Caco-2 (cell line): ENCODE data around the gene KLF15. TPM values are rescaled to one million over a fixed set of nuclear protein-coding genes. Genes with fewer than 3 reads are reported as not detected.

Experiments
- BruUV-seq: library from RNA; stranded (reverse); fragments of 400-500 nt; replicated peaks from 2 replicates; lab custom pipeline; 2021; lab: Mats Ljungman, UMichigan
- CTCF ChIA-PET: fragments of 300-600 bp; sonication (Branson Sonifier 250); formaldehyde crosslinking; loops from one replicate; lab custom pipeline; 2022; ENCODE audit warnings: antibody characterized with exemption; lab: Charles Lee
- POLR2A ChIA-PET: fragments of 300-600 bp; sonication (Branson Sonifier 250); formaldehyde crosslinking; loops from one replicate; lab custom pipeline; 2022; ENCODE audit warnings: antibody characterized with exemption; lab: Charles Lee
- DNase-seq, 2 experiments: peaks; one replicate each; pipeline versions ENCODE4 v3.0.0 to v3.0.0-alpha.2; 2020 to 2022
- H3K27me3 ChIP-seq: replicated peaks from 2 replicates; pipeline ENCODE4 v1.6.0; 2011; ENCODE audit warnings: low read length; ENCODE audit not compliant: control insufficient read depth, insufficient read depth
- H3K36me3 ChIP-seq: 2 replicates; pipeline ENCODE4 v1.5.1; 2011; ENCODE audit warnings: low read length; ENCODE audit not compliant: control insufficient read depth, insufficient read depth
- H3K4me1 ChIP-seq: fragments of 250-450 bp; sonication (Bioruptor Pico); 2 replicates; pipeline ENCODE4 v1.5.1; 2020; ENCODE audit warnings: mild to moderate bottlenecking
- H3K4me3 ChIP-seq: 2 replicates; pipeline ENCODE4 v1.5.1; 2011; ENCODE audit warnings: low read depth, mild to moderate bottlenecking, control low read depth, low read length
- H3K9me3 ChIP-seq: fragments of 250-450 bp; sonication (Bioruptor Pico); 2 replicates; pipeline ENCODE4 v1.5.1; 2020; ENCODE audit warnings: mild to moderate bottlenecking, moderate library complexity
- H3K27ac Mint-ChIP-seq: one replicate; pipeline ENCODE4 v1.8.0; 2022; ENCODE audit warnings: mixed read lengths; ENCODE audit not compliant: unreplicated experiment
- H3K27me3 Mint-ChIP-seq: one replicate; pipeline ENCODE4 v1.8.0; 2022; ENCODE audit warnings: mixed read lengths; ENCODE audit not compliant: insufficient read depth, unreplicated experiment
- H3K36me3 Mint-ChIP-seq: one replicate; pipeline ENCODE4 v1.8.0; 2022; ENCODE audit warnings: mild to moderate bottlenecking, mixed read lengths; ENCODE audit not compliant: insufficient read depth, unreplicated experiment
- H3K4me1 Mint-ChIP-seq: one replicate; pipeline ENCODE4 v1.8.0; 2022; ENCODE audit warnings: low read depth, mixed read lengths; ENCODE audit not compliant: unreplicated experiment
- H3K4me3 Mint-ChIP-seq: one replicate; pipeline ENCODE4 v1.8.0; 2022; ENCODE audit warnings: mild to moderate bottlenecking, moderate library complexity, mixed read lengths; ENCODE audit not compliant: unreplicated experiment
- H3K9me3 Mint-ChIP-seq: one replicate; pipeline ENCODE4 v1.8.0; 2022; ENCODE audit warnings: mixed read lengths; ENCODE audit not compliant: unreplicated experiment
- CTCF ChIP-seq, 2 experiments: fragments of 200-600 bp in 1 of 2; IDR thresholded peaks; 1 replicate in 1 of 2; 2 replicates in 1 of 2; pipeline versions ENCODE4 v1.5.1 to v1.8.0; 2011 to 2022; ENCODE audit warnings: antibody characterized with exemption in 1 of 2, control low read depth in 1 of 2, inconsistent platforms in 1 of 2, low read depth in 1 of 2, low read length in 1 of 2, mild to moderate bottlenecking in 1 of 2, moderate library complexity in 1 of 2; ENCODE audit not compliant: insufficient read depth in 1 of 2, severe bottlenecking in 1 of 2, unreplicated experiment in 1 of 2
- intact Hi-C: fragments of 100-400 bp; cut with micrococcal nuclease; formaldehyde crosslinking; loops from one replicate; pipeline ENCODE4 v1.10.0; 2022; ENCODE audit not compliant: unreplicated experiment
- total RNA-seq: library from RNA; stranded (reverse); gene quantifications from 2 replicates; pipeline ENCODE4 v1.2.3, GENCODE V29; 2022

Gene KLF15
- total RNA-seq, 1 experiment from 2014 or later: 2.7 TPM

- Mint-ChIP-seq H3K9me3 (no peaks in the 10 kb centered on the region), H3K27me3 (peaks cover 10% of the 10 kb centered on the region), H3K4me1 (no peaks in the 10 kb centered on the region), H3K4me3 (no peak overlapping the region), H3K27ac (no peak overlapping the region), H3K36me3 (no peaks in the 10 kb centered on the region)
- Histone ChIP-seq H3K4me3 (no peak overlapping the region), H3K4me1 (no peaks in the 10 kb centered on the region), H3K9me3 (no peaks in the 10 kb centered on the region), H3K27me3 (no peaks in the 10 kb centered on the region; the same call in 1 of the 2 replicates), H3K36me3 (no peaks in the 10 kb centered on the region)
- no TSS peak for BruUV-seq
- POLR2A ChIA-PET: no interaction called here
- CTCF ChIA-PET: interaction anchor here (0.7 kb wide), 1 partner anchor 24 kb away, joined by 4 read pairs; no protein-coding TSS in a partner anchor
- no peak for TF ChIP-seq CTCF (IDR thresholded peaks at IDR 0.05; ENCODE audit: insufficient read depth in 1 of 2, low read depth in 1 of 2, low read length in 1 of 2, severe bottlenecking in 1 of 2, unreplicated experiment in 1 of 2)
- intact Hi-C loops: no loop called here
- DNase-seq: no peak
These were observed 7.6 kb upstream of the KLF15 start for GRCh38 chr3:126364731-126365301.

- H3K9me3 Mint-ChIP-seq: no peaks in the 10 kb centered on the region
- no peak for TF ChIP-seq CTCF (IDR thresholded peaks at IDR 0.05; ENCODE audit: insufficient read depth in 1 of 2, low read depth in 1 of 2, low read length in 1 of 2, severe bottlenecking in 1 of 2, unreplicated experiment in 1 of 2)
- Histone ChIP-seq H3K4me1 (no peaks in the 10 kb centered on the region), H3K27me3 (no peaks in the 10 kb centered on the region; the same call in 1 of the 2 replicates), H3K36me3 (no peaks in the 10 kb centered on the region), H3K9me3 (no peaks in the 10 kb centered on the region), H3K4me3 (no peak overlapping the region)
- no peaks in the 10 kb centered on the region for H3K36me3 Mint-ChIP-seq
- no peaks in the 10 kb centered on the region for H3K4me1 Mint-ChIP-seq
- H3K27me3 Mint-ChIP-seq: peaks cover 16% of the 10 kb centered on the region
- ChIA-PET CTCF (no interaction called here), POLR2A (no interaction called here)
- intact Hi-C loops: no loop called here
- no TSS peak for BruUV-seq
- peak in 1 of 2 experiments; percentile 14 for DNase-seq
- H3K27ac Mint-ChIP-seq: no peak overlapping the region
- H3K4me3 Mint-ChIP-seq: no peak overlapping the region
These were observed 7.0 kb upstream of the KLF15 start for GRCh38 chr3:126364130-126364695.

GRCh38 chr3:126361211-126361610 is 4.0 kb upstream of the KLF15 start:
- Mint-ChIP-seq H3K27me3 (peaks cover 18% of the 10 kb centered on the region), H3K27ac (no peak overlapping the region), H3K4me3 (no peak overlapping the region), H3K9me3 (no peaks in the 10 kb centered on the region), H3K4me1 (no peaks in the 10 kb centered on the region), H3K36me3 (peaks cover 5% of the 10 kb centered on the region)
- no TSS peak for BruUV-seq
- no peaks in the 10 kb centered on the region for H3K4me1 ChIP-seq
- no peak overlapping the region for H3K4me3 ChIP-seq
- no peaks in the 10 kb centered on the region for H3K9me3 ChIP-seq
- POLR2A ChIA-PET: no interaction called here
- H3K36me3 ChIP-seq: no peaks in the 10 kb centered on the region
- peak in 1 of 2 experiments; percentile 15 for DNase-seq
- H3K27me3 ChIP-seq: no peaks in the 10 kb centered on the region; the same call in 1 of the 2 replicates
- TF ChIP-seq CTCF (IDR thresholded peaks at IDR 0.05; ENCODE audit: insufficient read depth in 1 of 2, low read depth in 1 of 2, low read length in 1 of 2, severe bottlenecking in 1 of 2, unreplicated experiment in 1 of 2): no peak
- intact Hi-C loops: no loop called here
- CTCF ChIA-PET: no interaction called here
